ENCODE data around the gene CNEP1R1. TPM values are rescaled to one million over a fixed set of nuclear protein-coding genes. Genes with fewer than 3 reads are reported as not detected.

CNEP1R1 gene
- total RNA-seq, 1 donor from 2014 or later, result 24.3 TPM

GRCh38 chr16:50036426-50036825 lies 11.4 kb downstream of the CNEP1R1 start:
- H3K36me3 Mint-ChIP-seq, result peaks cover 16% of the 10 kb centered on the region
- no peak overlapping the region for H3K4me3 Mint-ChIP-seq
- DNase-seq (ENCODE audit: low spot score in 2 of 2, unreplicated experiment in 2 of 2), result no peak
- peaks cover 22% of the 10 kb centered on the region for H3K4me1 Mint-ChIP-seq
- H3K27me3 Mint-ChIP-seq (ENCODE audit: low read depth), result no peaks in the 10 kb centered on the region
- no peaks in the 10 kb centered on the region for H3K9me3 Mint-ChIP-seq
- no peak overlapping the region for H3K27ac Mint-ChIP-seq
- TF ChIP-seq CTCF (IDR thresholded peaks at IDR 0.05; ENCODE audit: unreplicated experiment), result no peak

GRCh38 chr16:50037662-50038220 lies 12.7 kb downstream of the CNEP1R1 start:
- peaks cover 22% of the 10 kb centered on the region for H3K4me1 Mint-ChIP-seq
- no peaks in the 10 kb centered on the region for H3K9me3 Mint-ChIP-seq
- H3K27ac Mint-ChIP-seq, result peak overlapping the region; percentile 54
- no peak for TF ChIP-seq CTCF (IDR thresholded peaks at IDR 0.05; ENCODE audit: unreplicated experiment)
- peaks cover 4% of the 10 kb centered on the region for H3K27me3 Mint-ChIP-seq (ENCODE audit: low read depth)
- H3K4me3 Mint-ChIP-seq, result no peak overlapping the region
- H3K36me3 Mint-ChIP-seq, result peaks cover 11% of the 10 kb centered on the region
- no peak for DNase-seq (ENCODE audit: low spot score in 2 of 2, unreplicated experiment in 2 of 2)

GRCh38 chr16:50038286-50038685 lies 13.3 kb downstream of the CNEP1R1 start:
- peaks cover 9% of the 10 kb centered on the region for H3K27me3 Mint-ChIP-seq (ENCODE audit: low read depth)
- H3K4me1 Mint-ChIP-seq, result peaks cover 22% of the 10 kb centered on the region
- no peak for TF ChIP-seq CTCF (IDR thresholded peaks at IDR 0.05; ENCODE audit: unreplicated experiment)
- no peak for DNase-seq (ENCODE audit: low spot score in 2 of 2, unreplicated experiment in 2 of 2)
- H3K9me3 Mint-ChIP-seq, result no peaks in the 10 kb centered on the region
- H3K27ac Mint-ChIP-seq, result peak overlapping the region; percentile 28
- no peak overlapping the region for H3K4me3 Mint-ChIP-seq
- peaks cover 9% of the 10 kb centered on the region for H3K36me3 Mint-ChIP-seq

GRCh38 chr16:50038756-50039529 lies 13.9 kb downstream of the CNEP1R1 start:
- H3K27ac Mint-ChIP-seq, result peak overlapping the region; percentile 45
- TF ChIP-seq CTCF (IDR thresholded peaks at IDR 0.05; ENCODE audit: unreplicated experiment), result no peak
- H3K27me3 Mint-ChIP-seq (ENCODE audit: low read depth), result peaks cover 15% of the 10 kb centered on the region
- no peak for DNase-seq (ENCODE audit: low spot score in 2 of 2, unreplicated experiment in 2 of 2)
- peaks cover 8% of the 10 kb centered on the region for H3K36me3 Mint-ChIP-seq
- H3K4me3 Mint-ChIP-seq, result no peak overlapping the region
- no peaks in the 10 kb centered on the region for H3K9me3 Mint-ChIP-seq
- peaks cover 22% of the 10 kb centered on the region for H3K4me1 Mint-ChIP-seq

GRCh38 chr16:50040018-50040417 lies 15.0 kb downstream of the CNEP1R1 start:
- no peak for DNase-seq (ENCODE audit: low spot score in 2 of 2, unreplicated experiment in 2 of 2)
- Mint-ChIP-seq H3K27ac (no peak overlapping the region), H3K4me3 (no peak overlapping the region), H3K36me3 (peaks cover 3% of the 10 kb centered on the region), H3K27me3 (ENCODE audit: low read depth) (peaks cover 19% of the 10 kb centered on the region), H3K9me3 (no peaks in the 10 kb centered on the region), H3K4me1 (peaks cover 22% of the 10 kb centered on the region)
- no peak for TF ChIP-seq CTCF (IDR thresholded peaks at IDR 0.05; ENCODE audit: unreplicated experiment)

All from mesothelial cell of epicardium (in vitro differentiated cells).